Vagina (tissue), 2 donors: ENCODE measurements around the gene MAP3K20. TPM values are rescaled to one million over a fixed set of nuclear protein-coding genes. Genes with fewer than 3 reads are reported as not detected.

Experiments
- DNase-seq, 2 donors: peaks; one replicate each; pipeline ENCODE4 v3.0.0-alpha.2; 2017; ENCODE audit errors: extremely low spot score in 2 of 2
- H3K27ac ChIP-seq: fragments of 200-600 bp; sonication (generic); one replicate; pipeline ENCODE4 v1.5.1; 2019
- H3K27me3 ChIP-seq: fragments of 200-600 bp; sonication (generic); one replicate; pipeline ENCODE4 v1.5.1; 2019
- H3K36me3 ChIP-seq, 2 donors: fragments of 200-600 bp; sonication (generic); one replicate each; pipeline ENCODE4 v1.5.1; 2017 to 2019
- H3K4me1 ChIP-seq: fragments of 200-600 bp; sonication (generic); one replicate; pipeline ENCODE4 v1.5.1; 2019
- H3K4me3 ChIP-seq, 2 donors: fragments of 200-600 bp; sonication (generic); 1 replicate in 1 of 2; 2 replicates in 1 of 2; pipeline ENCODE4 v1.5.1; 2016 to 2019
- H3K9me3 ChIP-seq: fragments of 200-600 bp; sonication (generic); one replicate; pipeline ENCODE4 v1.5.1; 2019
- POLR2A ChIP-seq, 2 donors: fragments of 450-650 bp; IDR thresholded peaks; one replicate each; pipeline ENCODE4 v1.6.1; 2017; ENCODE audit warnings: antibody characterized with exemption in 2 of 2, mild to moderate bottlenecking in 2 of 2, moderate library complexity in 2 of 2
- POLR2AphosphoS5 ChIP-seq, 2 donors: sonication (generic); formaldehyde crosslinking; IDR thresholded peaks; one replicate each; pipeline ENCODE4 v1.9.0; 2017; ENCODE audit warnings: antibody characterized with exemption in 2 of 2, mild to moderate bottlenecking in 2 of 2, low read depth in 1 of 2; ENCODE audit not compliant: insufficient read depth in 1 of 2
- intact Hi-C: fragments of 100-400 bp; cut with DNase I; formaldehyde crosslinking; loops from one replicate; pipeline ENCODE4 v1.15.1; 2023
- total RNA-seq: library from RNA; depleted of rRNA; stranded (reverse); fragments of >200 nt; gene quantifications from one replicate; pipeline ENCODE4 v1.2.3, GENCODE V29; 2016
- TF ChIP-seq, protein P1 (sequence below), 3 experiments: fragments of 450-650 bp in 2 of 3; fragments of 200-600 bp in 1 of 3; sonication (generic) in 1 of 3; IDR thresholded peaks; one replicate each; pipeline ENCODE4 v1.5.1; 2017 to 2019; ENCODE audit warnings: antibody characterized with exemption in 3 of 3, mild to moderate bottlenecking in 2 of 3, moderate library complexity in 2 of 3

The MAP3K20 gene
- total RNA-seq, 1 donor from 2014 or later, result 59.4 TPM

DNA sequence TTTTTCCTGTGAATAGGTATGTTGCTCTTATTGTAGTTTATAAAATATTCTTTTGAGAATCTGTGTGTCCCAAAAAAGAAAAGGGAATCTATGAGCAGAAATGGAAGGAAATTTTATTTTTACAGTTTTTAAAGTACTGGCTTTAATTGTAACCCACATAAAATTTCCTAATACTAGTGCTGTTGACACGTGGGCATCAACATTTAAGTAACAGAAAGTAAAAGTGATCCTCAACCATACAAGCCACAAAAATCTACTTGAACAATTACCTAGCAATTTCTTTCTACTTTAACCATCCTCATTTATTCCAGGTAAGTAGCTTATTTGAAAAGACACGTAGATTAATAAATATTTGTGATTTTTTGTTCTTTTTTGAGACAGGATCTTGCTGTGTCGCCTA lies 62.0 kb downstream of the MAP3K20 start:
- Histone ChIP-seq H3K4me1 (peaks cover 13% of the 10 kb centered on the region), H3K9me3 (no peaks in the 10 kb centered on the region), H3K36me3 (no peaks in the 10 kb centered on the region), H3K27me3 (no peaks in the 10 kb centered on the region), H3K4me3 (no peak overlapping the region), H3K27ac (no peak overlapping the region)
- DNase-seq, result no peak
- intact Hi-C loops, result no loop called here
- TF ChIP-seq POLR2A (IDR thresholded peaks at IDR 0.05), result no peak
- no peak for TF ChIP-seq POLR2AphosphoS5 (IDR thresholded peaks at IDR 0.05; ENCODE audit: insufficient read depth in 1 of 2, low read depth in 1 of 2)
- TF ChIP-seq, protein P1, sequence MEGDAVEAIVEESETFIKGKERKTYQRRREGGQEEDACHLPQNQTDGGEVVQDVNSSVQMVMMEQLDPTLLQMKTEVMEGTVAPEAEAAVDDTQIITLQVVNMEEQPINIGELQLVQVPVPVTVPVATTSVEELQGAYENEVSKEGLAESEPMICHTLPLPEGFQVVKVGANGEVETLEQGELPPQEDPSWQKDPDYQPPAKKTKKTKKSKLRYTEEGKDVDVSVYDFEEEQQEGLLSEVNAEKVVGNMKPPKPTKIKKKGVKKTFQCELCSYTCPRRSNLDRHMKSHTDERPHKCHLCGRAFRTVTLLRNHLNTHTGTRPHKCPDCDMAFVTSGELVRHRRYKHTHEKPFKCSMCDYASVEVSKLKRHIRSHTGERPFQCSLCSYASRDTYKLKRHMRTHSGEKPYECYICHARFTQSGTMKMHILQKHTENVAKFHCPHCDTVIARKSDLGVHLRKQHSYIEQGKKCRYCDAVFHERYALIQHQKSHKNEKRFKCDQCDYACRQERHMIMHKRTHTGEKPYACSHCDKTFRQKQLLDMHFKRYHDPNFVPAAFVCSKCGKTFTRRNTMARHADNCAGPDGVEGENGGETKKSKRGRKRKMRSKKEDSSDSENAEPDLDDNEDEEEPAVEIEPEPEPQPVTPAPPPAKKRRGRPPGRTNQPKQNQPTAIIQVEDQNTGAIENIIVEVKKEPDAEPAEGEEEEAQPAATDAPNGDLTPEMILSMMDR (IDR thresholded peaks at IDR 0.05), result no peak

DNA sequence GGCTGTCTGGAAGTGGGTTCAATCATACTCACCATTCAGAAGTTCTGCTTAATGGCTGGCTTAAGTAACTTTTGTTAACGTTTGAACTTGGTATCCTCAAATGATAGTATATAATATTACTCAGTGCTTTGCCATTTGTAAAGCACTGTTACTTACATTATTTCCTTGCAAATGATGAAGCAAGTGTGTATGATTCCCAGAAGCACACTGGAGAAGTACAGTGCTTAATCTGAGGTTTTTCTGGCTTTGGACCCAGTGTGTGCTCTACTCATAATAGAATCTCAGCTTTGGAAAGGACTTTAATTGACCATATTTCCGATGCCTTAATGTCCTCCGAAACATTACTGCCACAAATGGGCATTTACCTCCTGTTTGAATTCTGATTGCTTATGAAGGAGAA lies 63.3 kb downstream of the MAP3K20 start:
- Histone ChIP-seq H3K4me3 (no peak overlapping the region), H3K4me1 (peaks cover 13% of the 10 kb centered on the region), H3K9me3 (no peaks in the 10 kb centered on the region), H3K36me3 (no peaks in the 10 kb centered on the region), H3K27me3 (no peaks in the 10 kb centered on the region), H3K27ac (no peak overlapping the region)
- intact Hi-C loops, result no loop called here
- no peak for DNase-seq
- TF ChIP-seq POLR2A (IDR thresholded peaks at IDR 0.05) (no peak), POLR2AphosphoS5 (IDR thresholded peaks at IDR 0.05; ENCODE audit: insufficient read depth in 1 of 2, low read depth in 1 of 2) (no peak)
- TF ChIP-seq, protein P1 (IDR thresholded peaks at IDR 0.05), result no peak

DNA sequence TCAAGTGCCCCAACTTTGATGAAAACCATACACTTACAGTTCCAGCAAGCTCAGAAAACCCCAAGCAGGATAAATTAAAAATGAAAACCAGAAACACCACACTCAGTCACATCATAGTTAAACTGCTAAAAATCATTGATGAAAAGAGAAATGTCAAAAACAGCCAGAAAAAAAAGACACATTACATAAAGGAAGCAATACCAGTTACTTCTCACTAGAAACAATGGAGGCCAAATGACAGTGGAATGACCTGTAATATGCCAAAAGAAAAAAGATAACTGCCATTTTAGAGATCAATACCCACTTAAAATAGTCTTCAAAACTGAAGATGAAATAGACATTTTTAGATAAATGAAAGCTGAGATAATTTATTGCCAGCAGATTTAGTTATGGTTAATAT lies 66.0 kb downstream of the MAP3K20 start:
- Histone ChIP-seq H3K27ac (no peak overlapping the region), H3K27me3 (no peaks in the 10 kb centered on the region), H3K4me3 (no peak overlapping the region), H3K36me3 (no peaks in the 10 kb centered on the region), H3K9me3 (no peaks in the 10 kb centered on the region), H3K4me1 (peaks cover 4% of the 10 kb centered on the region)
- TF ChIP-seq POLR2AphosphoS5 (IDR thresholded peaks at IDR 0.05; ENCODE audit: insufficient read depth in 1 of 2, low read depth in 1 of 2) (no peak), POLR2A (IDR thresholded peaks at IDR 0.05) (no peak)
- TF ChIP-seq, protein P1 (IDR thresholded peaks at IDR 0.05), result no peak
- DNase-seq, result no peak
- intact Hi-C loops, result no loop called here

DNA sequence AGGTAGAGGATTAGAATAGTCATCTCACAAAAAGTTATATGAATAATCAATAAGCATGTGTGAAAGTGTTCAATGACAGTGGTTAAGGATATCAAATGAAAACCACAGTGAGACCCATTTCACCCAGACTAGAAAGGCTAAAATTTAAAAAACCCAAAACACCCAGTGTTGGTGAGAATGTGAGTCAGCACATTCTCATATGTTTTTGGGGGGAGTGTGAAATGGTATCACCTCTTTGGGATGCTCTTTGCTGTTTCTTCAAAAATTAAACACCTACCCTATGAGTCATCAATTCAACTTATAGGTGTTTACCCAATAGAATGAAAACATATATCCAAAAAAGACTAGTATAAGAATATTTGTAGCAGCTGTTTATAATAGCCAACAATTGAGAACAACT lies 69.8 kb downstream of the MAP3K20 start:
- Histone ChIP-seq H3K4me3 (no peak overlapping the region), H3K4me1 (peaks cover 13% of the 10 kb centered on the region), H3K27me3 (no peaks in the 10 kb centered on the region), H3K9me3 (no peaks in the 10 kb centered on the region), H3K27ac (no peak overlapping the region), H3K36me3 (no peaks in the 10 kb centered on the region)
- no peak for DNase-seq
- intact Hi-C loops, result no loop called here
- no peak for TF ChIP-seq POLR2AphosphoS5 (IDR thresholded peaks at IDR 0.05; ENCODE audit: insufficient read depth in 1 of 2, low read depth in 1 of 2)
- TF ChIP-seq, protein P1 (IDR thresholded peaks at IDR 0.05), result no peak
- TF ChIP-seq POLR2A (IDR thresholded peaks at IDR 0.05), result no peak

DNA sequence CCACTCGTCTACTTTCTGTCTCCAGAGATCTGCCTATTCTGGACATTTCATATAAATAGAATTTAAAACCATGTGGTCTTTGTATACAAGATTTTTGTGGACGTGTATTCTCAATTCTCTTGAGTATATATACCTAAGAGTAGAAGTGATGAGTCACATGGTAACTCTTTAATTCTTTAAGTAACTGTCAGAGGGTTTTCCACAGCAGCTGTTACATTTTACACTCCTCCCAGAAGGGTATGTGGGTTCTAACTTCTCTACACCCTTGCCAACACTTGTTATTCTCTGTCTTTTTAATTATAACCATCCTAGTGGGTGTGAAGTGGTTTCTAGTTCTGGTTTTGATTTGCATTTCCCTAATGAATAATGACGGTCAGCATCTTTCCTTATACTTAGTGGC lies 70.9 kb downstream of the MAP3K20 start:
- intact Hi-C loops, result no loop called here
- H3K36me3 ChIP-seq, result no peaks in the 10 kb centered on the region
- no peak for TF ChIP-seq POLR2AphosphoS5 (IDR thresholded peaks at IDR 0.05; ENCODE audit: insufficient read depth in 1 of 2, low read depth in 1 of 2)
- TF ChIP-seq, protein P1 (IDR thresholded peaks at IDR 0.05), result no peak
- no peak for TF ChIP-seq POLR2A (IDR thresholded peaks at IDR 0.05)
- no peak overlapping the region for H3K27ac ChIP-seq
- no peak overlapping the region for H3K4me3 ChIP-seq
- H3K9me3 ChIP-seq, result no peaks in the 10 kb centered on the region
- DNase-seq, result no peak
- peaks cover 21% of the 10 kb centered on the region for H3K4me1 ChIP-seq
- H3K27me3 ChIP-seq, result no peaks in the 10 kb centered on the region
